ENCODE data around the gene TSPO.
"Not testable (repeated sequence)": the region's sequence is repeated elsewhere in the genome, so short reads cannot be mapped to it uniquely, and the experiment has no call there.

The TSPO gene

GRCh38 chr22:43151251-43152002 lies at the start of gene TSPO:
Gene TSPO (plus strand): TSS chr22:43151559. CDS start chr22:43159239, 7,680 bp downstream.
- peak; percentile 59 for DNase-seq (ENCODE audit: low spot score)

GRCh38 chr22:43104056-43104625 lies 47.2 kb upstream of the TSPO start:
- DNase-seq (ENCODE audit: low spot score), result peak; percentile 13

GRCh38 chr22:43104950-43105349 lies 46.4 kb upstream of the TSPO start:
- DNase-seq (ENCODE audit: low spot score), result not testable (repeated sequence)

- DNase-seq (ENCODE audit: low spot score), result no peak
These were observed 45.1 kb upstream of the TSPO start for GRCh38 chr22:43106302-43106701.

- no peak for DNase-seq (ENCODE audit: low spot score)
These were observed 41.8 kb upstream of the TSPO start for GRCh38 chr22:43109511-43109910.

- no peak for DNase-seq (ENCODE audit: low spot score)
These were observed 41.4 kb upstream of the TSPO start for GRCh38 chr22:43109921-43110443.

GRCh38 chr22:43110444-43110926 lies 40.9 kb upstream of the TSPO start, which contains the start of gene BIK:
Gene BIK (plus strand): TSS chr22:43110750. CDS start chr22:43124023, 13,273 bp downstream.
- DNase-seq (ENCODE audit: low spot score), result peak; percentile 54

- peak; percentile 31 for DNase-seq (ENCODE audit: low spot score)
These were observed 40.3 kb upstream of the TSPO start for GRCh38 chr22:43110927-43111623.

GRCh38 chr22:43113526-43114251 lies 37.7 kb upstream of the TSPO start:
- DNase-seq (ENCODE audit: low spot score), result no peak

GRCh38 chr22:43114958-43115357 lies 36.4 kb upstream of the TSPO start:
- DNase-seq (ENCODE audit: low spot score), result no peak

- no peak for DNase-seq (ENCODE audit: low spot score)
These were observed 34.4 kb upstream of the TSPO start for GRCh38 chr22:43116932-43117331.

GRCh38 chr22:43118024-43118849 lies 33.1 kb upstream of the TSPO start:
- no peak for DNase-seq (ENCODE audit: low spot score)

GRCh38 chr22:43118953-43119458 lies 32.4 kb upstream of the TSPO start:
- DNase-seq (ENCODE audit: low spot score), result no peak

GRCh38 chr22:43126501-43127165 lies 24.7 kb upstream of the TSPO start:
- no peak for DNase-seq (ENCODE audit: low spot score)

- DNase-seq (ENCODE audit: low spot score), result no peak
These were observed 24.0 kb upstream of the TSPO start for GRCh38 chr22:43127166-43127908.

- DNase-seq (ENCODE audit: low spot score), result no peak
These were observed 23.2 kb upstream of the TSPO start for GRCh38 chr22:43128116-43128515.

GRCh38 chr22:43128928-43129424 lies 22.4 kb upstream of the TSPO start:
- no peak for DNase-seq (ENCODE audit: low spot score)

GRCh38 chr22:43129426-43130425 lies 21.6 kb upstream of the TSPO start:
- no peak for DNase-seq (ENCODE audit: low spot score)
